OCI-M2 (cell line): ENCODE data around the gene BCL2.
"Not testable (repeated sequence)": the region's sequence is repeated elsewhere in the genome, so short reads cannot be mapped to it uniquely, and the experiment has no call there.

Experiments used
- DNase-seq: peaks from one replicate; lab custom pipeline; 2025; ENCODE audit not compliant: unreplicated experiment; lab: John Stamatoyannopoulos, UW

Gene BCL2

DNA sequence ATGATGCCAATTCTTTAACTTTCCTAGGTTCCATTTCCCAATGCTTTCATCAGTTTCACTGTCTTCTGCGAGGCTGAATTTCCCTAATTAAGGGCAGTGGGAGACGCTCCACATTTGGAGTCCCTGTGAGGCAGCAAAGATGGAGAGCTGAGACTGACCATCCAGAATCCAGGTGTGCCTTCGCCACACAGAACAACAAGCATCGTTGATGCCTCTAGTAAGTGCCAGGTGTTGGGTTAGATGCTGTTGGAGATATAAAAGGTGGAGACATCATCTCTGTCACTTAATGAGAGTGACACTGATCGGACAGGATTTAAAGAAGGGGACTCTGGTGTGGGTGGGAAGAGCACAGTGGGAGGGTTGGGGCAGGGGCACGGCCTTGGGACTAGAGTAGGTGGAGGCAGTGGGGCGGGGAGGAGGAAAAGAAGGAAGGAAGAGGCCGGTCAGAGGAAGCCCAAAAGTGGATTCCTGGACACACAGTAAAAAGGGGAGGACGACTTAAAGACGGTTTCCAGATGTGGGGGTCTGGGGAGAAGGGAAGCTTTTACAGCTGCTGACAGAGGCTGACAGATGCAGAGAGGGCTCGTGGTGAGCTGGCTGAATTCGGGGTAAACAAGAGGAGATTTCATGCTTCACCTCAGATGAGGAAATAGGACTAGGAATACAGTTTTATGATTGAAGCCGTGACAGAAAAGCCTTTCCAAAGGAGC, 113.0 kb downstream of the BCL2 start:
- DNase-seq, result no peak

DNA sequence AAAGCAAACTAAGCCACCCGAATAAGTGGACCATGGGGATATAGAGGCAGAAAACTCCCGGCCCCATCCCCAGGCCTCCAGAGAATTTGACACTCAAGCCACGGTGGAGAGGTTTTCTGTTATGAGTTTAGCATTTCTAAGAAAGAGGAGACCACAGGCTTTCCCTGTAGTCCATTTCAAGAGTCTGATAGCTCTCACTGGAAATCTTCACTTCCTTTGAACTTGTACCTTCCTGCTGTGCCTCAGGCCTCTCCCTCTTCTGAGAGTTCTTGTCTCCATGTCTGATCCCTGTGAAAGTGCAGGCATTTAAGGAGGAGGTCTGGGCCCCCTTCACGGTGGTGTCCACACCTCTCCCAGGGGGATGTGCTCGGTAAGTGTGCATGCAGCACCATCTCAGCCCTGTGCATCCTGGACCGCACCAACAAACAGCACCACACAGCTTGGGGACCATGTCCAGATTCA, 113.7 kb downstream of the BCL2 start:
- no peak for DNase-seq

DNA sequence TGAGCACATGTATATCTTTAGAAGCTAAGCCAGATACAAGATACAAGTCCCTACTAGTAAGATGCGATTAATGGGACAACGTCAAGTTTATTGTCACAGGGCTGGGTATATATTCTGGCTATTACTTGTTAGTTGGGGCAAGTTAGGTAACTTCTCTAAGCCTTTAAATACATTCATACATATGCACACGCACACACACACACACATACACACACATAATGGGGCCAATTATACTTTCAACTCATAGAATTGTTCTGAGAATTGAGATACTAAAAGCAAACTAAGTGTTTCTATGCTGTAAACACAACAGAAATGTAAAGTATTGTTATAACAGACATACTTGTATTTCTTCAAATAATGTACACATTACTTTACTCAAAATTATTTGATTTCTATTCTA, 116.1 kb downstream of the BCL2 start:
- no peak for DNase-seq

DNA sequence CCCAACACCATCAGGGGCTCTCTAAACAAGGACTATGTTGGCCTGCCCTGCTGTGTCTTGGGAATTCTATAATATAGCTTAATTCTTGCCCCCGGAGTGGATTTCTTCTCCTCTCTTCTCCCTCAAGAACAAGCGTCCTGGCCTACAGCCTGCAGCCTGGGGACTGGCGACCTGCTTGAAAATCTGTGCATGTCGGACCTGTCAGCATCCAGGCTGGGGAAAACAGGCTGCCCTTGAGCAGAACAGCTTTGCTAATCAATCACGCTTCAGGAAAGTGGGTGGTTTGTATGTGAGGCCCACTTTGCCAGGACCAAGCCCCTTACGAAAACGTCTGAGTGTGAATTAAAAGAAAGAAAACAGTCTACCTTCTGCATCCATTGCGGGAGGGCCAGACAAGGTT, 116.7 kb downstream of the BCL2 start:
- no peak for DNase-seq

DNA sequence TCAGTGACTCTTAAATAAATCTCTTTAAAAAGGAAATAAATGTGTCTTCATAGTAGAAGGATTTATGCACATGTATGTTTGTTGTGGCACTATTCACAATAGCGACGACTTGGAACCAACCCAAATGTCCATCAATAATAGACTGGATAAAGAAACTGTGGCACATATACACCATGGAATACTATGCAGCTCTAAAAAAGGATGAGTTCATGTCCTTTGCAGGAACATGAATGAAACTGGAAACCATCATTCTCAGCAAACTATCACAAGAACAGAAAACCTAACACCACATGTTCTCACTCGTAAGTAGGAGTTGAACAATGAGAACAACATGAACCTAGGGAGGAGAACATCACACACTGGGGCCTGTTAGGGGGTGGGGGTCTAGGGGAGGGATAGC, 118.1 kb downstream of the BCL2 start:
- not testable (repeated sequence) for DNase-seq

DNA sequence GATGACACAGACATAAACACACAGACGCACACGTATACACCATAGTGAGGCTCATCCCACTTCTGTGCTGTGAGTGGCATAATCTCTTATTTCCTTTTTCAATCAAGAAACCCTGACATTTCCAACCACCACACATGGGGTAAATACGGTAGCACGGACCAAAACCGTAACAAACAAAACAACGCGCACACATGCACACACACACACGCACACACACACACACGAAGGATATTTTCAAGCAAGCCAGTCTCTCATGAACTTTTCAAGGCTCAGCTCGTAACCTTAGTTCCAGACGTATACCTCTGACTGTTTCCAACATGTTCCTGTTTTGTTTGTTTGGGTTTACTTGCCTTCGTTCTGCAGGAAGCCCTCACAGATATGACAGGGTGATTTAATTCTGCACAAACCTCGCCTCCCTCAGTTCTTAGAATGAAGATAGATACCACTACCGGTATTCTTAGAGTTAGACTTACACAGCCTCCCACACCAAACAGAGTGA, 119.8 kb downstream of the BCL2 start:
- DNase-seq, result no peak

DNA sequence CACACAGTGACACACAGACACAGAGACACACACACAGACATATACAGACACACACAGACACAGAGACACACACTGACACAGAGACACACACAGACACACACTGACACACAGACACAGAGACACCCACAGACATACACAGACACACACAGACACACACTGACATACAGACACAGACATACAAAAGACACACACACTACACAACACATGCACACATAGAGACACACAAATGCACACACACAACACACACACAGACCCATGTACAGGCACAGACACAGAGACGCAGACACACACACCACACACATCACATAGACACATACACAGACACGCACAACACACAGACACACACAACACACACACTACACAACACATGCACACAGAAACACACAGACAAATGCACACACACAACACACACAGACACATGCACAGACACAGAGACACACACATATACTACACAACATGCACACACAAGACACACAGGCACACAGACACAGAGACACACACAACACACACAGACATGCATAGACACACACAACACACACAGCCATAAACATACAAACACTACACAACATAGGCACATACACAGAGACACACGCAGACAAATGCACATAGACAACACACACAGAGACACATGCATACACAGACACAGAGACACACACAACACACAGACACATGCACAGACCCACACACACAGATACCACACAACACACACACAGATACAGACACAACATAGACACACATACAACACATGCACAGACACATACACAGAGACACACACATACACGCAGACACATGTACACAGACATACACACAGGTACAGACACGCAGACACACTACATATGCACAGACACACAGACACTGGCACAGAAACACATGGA, 120.5 kb downstream of the BCL2 start:
- DNase-seq, result no peak

DNA sequence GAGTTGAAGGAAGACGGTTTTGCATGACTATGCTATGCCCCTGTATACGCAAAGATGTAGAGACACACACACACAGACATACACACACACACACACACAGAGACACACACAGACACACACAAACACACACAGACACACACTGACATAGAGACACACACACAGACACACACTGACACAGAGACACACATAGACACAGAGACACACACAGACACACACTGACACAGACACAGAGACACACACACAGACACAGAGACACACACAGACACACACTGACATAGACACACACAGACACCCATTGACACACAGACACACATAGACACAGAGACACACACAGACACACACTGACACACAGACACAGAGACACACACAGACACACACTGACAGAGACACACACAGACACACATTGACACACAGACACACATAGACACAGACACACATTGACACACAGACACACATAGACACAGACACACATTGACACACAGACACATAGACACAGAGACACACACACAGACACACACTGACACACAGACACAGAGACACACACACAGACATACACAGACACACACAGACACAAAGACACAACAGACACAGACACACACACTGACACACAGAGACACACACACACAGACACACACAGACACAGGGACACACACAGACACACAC, 121.3 kb downstream of the BCL2 start:
- no peak for DNase-seq

DNA sequence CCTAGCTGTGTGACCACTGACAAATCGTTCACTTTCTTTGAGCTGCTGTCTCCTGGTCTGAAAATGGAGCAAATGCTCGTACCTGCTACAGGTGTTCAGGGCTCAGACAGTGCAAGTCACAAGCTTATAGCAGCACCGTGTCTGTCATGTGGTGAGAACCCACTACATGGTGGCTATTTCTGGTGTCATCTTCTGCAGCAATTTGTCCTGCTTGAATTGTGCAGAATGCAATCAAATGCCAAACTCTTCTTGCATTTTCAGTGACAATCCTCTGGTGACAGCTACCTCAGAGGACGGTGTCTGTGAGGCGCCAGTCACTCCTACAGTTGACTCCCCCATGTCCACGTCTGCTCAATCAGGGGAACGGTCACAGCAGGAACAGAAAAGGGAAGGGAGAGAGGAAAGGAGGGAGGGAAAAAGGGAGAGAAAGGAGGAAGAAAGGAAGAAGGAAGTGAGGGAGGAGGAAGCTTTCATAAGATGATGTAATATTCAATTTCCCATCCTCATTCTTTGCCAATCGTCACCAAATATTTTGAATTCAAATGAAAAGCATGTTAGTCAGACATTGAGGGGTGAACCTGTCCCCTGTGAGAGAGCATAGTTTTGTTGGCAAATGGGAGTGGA, 122.2 kb downstream of the BCL2 start:
- DNase-seq, result no peak

DNA sequence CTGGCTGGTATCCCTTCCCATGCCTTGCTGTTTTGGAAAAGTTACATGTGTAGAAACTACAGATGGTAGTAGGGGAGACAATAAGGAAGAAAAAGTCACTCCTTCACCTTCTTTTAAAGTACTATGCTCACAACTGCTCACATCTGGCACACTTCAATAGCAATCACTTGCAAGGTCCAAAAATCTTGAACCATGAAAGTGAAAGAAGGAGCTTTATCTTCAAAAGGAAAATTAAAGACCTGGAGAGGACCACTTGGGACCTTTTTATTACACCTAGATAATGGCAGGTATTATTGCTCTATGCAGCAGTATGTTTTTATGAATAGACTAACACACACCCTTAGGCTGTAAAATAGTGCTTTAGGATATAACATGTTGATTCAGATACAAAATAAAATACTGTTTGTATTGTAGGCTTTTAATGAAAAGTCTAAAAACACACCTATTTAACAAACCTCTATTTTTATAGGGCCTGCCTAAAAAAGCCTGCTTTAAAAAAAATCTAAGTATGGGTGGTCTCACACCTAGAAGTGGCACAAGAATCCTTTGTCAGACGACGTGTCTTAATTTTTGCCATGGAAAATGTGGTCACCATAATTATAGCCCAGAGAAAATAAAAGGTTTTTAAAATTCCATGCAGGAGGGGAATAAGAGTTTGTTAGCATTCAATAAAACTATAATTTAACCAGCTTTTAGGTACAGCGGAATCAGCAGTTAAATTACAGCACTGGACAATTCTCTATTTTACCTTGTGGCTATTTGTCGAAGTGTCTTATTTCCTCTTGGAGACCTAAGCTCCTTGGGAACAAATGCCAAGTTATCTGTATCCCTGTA, 124.0 kb downstream of the BCL2 start:
- DNase-seq, result no peak

DNA sequence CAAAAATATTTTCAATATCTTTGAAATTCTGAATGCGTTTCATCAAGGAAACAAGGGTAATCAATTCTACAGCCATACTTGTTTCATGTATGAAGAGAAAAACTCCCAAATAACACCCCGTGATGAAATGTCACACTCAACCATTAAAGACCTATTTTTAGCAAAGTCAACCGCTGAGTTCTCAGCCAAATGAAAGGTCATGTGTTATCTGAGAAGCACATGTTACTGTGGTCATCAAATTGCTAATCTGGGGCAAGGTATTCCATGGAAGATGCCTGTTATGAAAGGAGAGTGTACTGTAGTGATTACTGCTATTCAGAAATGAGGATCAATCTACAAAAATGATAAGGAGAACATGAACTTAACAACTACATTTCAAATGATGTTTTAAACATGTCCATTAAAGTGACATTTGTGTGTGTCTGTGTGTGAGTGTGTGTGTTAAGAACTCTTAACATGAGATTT, 126.7 kb downstream of the BCL2 start:
- no peak for DNase-seq

DNA sequence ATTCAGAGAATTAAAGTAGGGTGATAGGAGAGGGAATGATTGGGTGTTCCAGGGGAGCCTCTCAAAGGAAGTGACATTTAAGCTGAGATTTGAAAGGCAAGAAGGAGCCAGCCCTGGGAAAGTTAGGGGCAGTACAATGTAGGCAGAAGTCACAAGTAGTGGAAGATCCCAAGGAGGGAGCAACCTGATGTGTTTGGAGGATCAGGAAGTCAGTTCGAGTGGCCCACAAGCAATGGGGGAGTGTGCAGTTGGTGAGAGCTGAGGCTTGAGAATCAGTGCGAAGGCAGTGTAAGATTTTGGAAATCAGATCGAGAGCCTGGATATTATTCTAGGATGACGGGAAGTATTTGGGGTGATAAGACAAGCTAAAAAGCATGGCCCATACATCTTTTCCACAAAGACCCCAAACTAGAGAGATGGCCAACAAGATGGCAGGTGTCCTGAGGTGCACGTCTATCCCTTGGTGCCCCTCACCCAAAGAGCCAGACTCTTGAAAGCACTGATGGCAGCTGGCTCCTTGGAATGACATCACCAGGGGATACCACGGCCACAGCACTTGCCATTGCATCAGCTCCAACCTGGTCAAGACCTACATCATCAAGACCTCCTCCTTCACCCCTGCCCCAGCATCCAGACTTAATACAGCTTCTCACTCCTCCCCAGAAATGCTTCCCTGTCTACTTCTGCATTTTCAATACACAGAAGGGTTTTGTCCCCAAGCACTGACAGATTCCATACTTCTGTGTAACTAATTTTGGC, 127.3 kb downstream of the BCL2 start:
- no peak for DNase-seq

DNA sequence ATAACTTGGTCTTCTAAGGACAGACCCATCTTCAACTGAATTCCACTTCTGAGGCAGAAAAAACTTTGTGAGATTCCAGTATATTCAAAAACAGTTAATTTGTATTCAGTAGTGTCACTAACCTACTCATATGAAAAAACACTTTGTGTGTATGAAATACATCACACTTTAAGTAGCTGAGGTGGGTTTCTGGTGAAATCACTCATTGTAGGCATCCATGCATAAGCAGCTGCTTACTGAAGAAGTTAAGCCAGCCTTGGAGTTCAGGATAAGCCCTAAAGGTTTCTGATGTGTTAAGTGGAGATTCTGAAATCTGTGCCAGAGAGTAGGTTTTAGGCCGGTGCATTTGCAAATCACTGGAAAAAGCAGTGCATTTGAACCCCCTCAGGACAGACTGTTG, 128.2 kb downstream of the BCL2 start:
- no peak for DNase-seq

DNA sequence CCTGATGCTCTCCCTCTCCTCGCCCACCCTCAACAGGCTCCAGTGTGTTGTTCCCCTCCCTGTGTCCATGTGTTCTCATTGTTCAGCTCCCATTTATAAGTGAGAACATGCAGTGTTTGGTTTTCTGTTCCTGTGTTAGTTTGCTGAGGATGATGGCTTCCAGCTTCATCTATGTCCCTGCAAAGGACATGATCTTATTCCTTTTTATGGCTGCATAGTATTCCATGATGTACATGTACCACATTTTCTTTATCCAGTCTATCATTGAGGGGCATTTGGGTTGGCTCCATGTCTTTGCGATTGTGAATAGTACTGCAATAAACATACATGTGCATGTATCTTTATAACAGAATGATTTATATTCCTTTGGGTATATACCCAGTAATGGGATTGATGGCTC, 128.7 kb downstream of the BCL2 start:
- DNase-seq, result not testable (repeated sequence)

DNA sequence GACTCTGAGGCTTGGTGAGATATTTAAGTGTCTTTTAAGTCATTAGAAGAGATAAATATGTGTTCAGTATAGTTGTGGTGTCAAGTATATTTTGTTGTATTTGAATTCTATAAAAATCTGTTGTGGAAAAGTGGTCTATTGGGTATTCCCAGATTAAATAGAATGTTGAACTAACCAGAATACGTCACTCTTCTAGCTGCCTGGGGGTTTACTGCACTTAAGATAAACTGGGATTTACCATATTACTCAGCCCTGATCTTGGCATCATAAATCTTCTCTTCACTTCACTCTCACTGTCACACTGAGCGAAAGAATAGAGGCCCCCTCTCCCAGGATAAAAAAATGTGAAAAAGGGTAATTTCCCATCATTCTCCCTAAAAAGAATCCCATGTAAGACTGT, 129.8 kb downstream of the BCL2 start:
- no peak for DNase-seq

DNA sequence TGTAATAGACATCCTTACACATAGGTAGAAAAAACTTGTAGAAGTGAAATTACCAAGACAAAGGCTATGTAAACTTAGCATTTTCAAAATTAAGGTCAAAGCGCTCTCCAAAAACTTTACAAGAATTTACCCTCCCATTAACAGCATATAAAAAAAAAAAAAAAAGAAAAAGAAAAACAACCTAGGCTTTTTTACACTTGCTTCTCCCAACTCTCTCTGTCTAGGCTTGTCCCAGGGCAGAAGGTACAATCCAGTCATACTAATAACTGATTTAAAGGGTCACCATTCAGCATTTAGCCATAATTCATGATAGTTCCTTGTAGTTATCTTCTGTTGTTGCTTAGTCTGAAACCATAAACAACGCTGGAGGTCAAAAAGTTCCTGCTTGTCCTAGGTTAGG, 130.5 kb downstream of the BCL2 start:
- DNase-seq, result no peak

DNA sequence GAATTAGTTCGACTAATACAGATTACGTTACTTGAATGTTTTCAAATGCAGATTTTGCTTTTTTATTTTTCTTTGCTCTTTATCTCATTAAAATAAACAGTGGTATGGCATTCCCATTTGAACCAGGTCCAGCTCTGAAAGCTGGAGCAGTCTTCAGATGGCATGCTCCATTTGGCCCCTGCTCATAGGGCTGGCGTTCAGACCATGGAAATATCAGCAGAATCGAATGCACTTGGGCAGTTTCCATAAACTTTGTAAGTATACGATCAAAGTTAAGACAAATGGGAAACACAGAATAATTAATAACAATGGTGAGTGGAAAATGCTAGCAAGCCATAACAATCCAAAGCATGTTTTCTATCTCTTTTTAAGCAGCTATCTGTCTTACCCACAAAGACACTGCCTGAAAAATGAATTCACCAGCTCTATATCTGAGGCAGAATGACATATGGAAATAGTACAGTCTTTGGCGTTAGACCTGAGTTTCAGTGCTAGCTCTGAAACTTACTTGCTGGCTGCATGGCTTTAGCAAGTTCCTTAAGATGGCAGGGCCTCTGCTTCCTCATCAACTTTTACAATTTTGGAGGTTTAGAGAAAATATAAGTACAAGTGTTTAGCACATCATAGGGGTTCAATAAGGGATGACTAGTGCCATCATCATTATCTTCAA, 131.6 kb downstream of the BCL2 start:
- DNase-seq, result no peak

DNA sequence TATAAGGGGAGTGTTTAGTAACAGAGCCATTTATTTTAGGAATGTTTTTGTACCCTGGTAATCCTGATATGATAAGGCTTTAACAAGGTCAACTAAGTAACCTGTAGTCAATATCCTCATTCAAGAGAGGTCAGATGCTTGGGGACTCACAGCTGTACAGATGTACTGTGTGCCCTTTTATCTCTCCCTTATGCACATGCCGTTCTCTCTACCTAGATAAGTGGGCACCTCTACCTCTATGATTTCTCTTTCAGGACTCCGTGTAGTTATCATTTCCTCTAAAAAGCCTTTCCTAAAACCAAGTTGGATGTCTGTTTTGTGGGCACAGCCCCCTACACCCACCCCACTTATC, 132.4 kb downstream of the BCL2 start:
- DNase-seq, result no peak
